Osteocyte (in vitro differentiated cells): ENCODE measurements around the gene IPO9. TPM values are rescaled to one million over a fixed set of nuclear protein-coding genes. Genes with fewer than 3 reads are reported as not detected.
A peak's percentile ranks its signal among the peaks of the same experiment; 100 is the strongest.
"Not testable (repeated sequence)": the region's sequence is repeated elsewhere in the genome, so short reads cannot be mapped to it uniquely, and the experiment has no call there.

Experiments
- DNase-seq: peaks from one replicate; pipeline ENCODE4 v3.0.0; 2021; ENCODE audit warnings: mixed read lengths; ENCODE audit not compliant: unreplicated experiment; ENCODE audit errors: extremely low spot score
- H3K27ac Mint-ChIP-seq: one replicate; pipeline ENCODE4 v1.8.0; 2021; ENCODE audit warnings: mild to moderate bottlenecking, mixed read lengths; ENCODE audit not compliant: unreplicated experiment
- H3K27me3 Mint-ChIP-seq: one replicate; pipeline ENCODE4 v1.8.0; 2021; ENCODE audit warnings: mixed read lengths; ENCODE audit not compliant: unreplicated experiment
- H3K36me3 Mint-ChIP-seq: one replicate; pipeline ENCODE4 v1.8.0; 2021; ENCODE audit warnings: mixed read lengths; ENCODE audit not compliant: unreplicated experiment
- H3K4me1 Mint-ChIP-seq: one replicate; pipeline ENCODE4 v1.8.0; 2021; ENCODE audit warnings: mixed read lengths; ENCODE audit not compliant: unreplicated experiment
- H3K4me3 Mint-ChIP-seq: one replicate; pipeline ENCODE4 v1.8.0; 2021; ENCODE audit warnings: mild to moderate bottlenecking, moderate library complexity, mixed read lengths; ENCODE audit not compliant: unreplicated experiment
- H3K9me3 Mint-ChIP-seq: one replicate; pipeline ENCODE4 v1.8.0; 2021; ENCODE audit warnings: mixed read lengths; ENCODE audit not compliant: unreplicated experiment
- total RNA-seq: library from RNA; stranded (reverse); gene quantifications from 2 replicates; pipeline ENCODE4 v1.2.1, GENCODE V29; 2021
- TF ChIP-seq, protein P1 (sequence below): fragments of 200-600 bp; sonication (generic); IDR thresholded peaks from 2 replicates; pipeline ENCODE4 v1.5.0; 2021; ENCODE audit warnings: antibody characterized with exemption, mild to moderate bottlenecking, moderate library complexity

IPO9 gene
- total RNA-seq, 1 donor from 2014 or later: 65.0 TPM

DNA sequence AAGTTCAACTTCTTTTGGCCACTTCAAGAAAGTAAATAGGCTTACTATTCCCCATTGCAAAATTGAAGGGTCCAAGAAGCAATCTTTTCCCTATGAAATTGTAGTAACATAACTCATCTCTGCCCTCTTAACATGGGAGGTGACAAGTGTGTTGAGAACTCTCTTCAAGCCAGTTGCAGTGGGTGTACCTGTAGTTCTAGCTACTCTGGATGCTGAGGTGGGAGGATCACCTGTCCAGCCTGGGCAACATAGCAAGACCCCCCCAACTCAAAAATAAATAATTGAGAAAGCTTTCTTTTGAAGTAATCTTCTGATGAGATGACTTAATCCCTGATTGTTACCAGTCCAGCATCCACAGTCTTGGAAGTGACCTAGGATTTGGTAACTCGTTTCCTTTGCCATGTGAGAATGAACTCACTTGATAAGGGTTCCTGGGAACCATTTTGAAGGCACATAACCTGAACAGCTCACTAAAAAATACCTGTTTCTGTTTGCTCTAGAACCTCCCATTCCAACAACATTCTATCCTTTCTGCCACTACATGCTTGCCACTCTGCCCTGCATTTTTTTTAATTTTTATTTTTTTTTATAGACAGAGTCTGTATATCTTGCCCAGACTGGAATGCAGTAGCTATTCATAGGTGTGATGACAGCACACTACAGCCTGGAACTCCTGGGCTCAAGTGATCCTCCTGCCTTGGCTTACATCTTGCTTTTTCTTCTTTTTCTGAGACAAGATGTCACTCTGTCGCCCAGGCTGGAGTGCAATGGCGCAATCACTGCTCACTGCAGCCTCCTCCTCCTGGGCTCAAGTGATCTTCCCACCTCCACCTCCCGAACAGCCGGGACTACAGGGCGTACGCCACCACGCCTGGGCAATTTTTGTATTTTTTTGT is 1.4 kb upstream of the IPO9 start:
- no peaks in the 10 kb centered on the region for H3K27me3 Mint-ChIP-seq
- no peaks in the 10 kb centered on the region for H3K9me3 Mint-ChIP-seq
- no peak overlapping the region for H3K4me3 Mint-ChIP-seq
- peaks cover 66% of the 10 kb centered on the region for H3K4me1 Mint-ChIP-seq
- TF ChIP-seq, protein P1, sequence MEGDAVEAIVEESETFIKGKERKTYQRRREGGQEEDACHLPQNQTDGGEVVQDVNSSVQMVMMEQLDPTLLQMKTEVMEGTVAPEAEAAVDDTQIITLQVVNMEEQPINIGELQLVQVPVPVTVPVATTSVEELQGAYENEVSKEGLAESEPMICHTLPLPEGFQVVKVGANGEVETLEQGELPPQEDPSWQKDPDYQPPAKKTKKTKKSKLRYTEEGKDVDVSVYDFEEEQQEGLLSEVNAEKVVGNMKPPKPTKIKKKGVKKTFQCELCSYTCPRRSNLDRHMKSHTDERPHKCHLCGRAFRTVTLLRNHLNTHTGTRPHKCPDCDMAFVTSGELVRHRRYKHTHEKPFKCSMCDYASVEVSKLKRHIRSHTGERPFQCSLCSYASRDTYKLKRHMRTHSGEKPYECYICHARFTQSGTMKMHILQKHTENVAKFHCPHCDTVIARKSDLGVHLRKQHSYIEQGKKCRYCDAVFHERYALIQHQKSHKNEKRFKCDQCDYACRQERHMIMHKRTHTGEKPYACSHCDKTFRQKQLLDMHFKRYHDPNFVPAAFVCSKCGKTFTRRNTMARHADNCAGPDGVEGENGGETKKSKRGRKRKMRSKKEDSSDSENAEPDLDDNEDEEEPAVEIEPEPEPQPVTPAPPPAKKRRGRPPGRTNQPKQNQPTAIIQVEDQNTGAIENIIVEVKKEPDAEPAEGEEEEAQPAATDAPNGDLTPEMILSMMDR: no peak
- no peak for DNase-seq
- peaks cover 13% of the 10 kb centered on the region for H3K36me3 Mint-ChIP-seq
- H3K27ac Mint-ChIP-seq: peak overlapping the region; percentile 77

DNA sequence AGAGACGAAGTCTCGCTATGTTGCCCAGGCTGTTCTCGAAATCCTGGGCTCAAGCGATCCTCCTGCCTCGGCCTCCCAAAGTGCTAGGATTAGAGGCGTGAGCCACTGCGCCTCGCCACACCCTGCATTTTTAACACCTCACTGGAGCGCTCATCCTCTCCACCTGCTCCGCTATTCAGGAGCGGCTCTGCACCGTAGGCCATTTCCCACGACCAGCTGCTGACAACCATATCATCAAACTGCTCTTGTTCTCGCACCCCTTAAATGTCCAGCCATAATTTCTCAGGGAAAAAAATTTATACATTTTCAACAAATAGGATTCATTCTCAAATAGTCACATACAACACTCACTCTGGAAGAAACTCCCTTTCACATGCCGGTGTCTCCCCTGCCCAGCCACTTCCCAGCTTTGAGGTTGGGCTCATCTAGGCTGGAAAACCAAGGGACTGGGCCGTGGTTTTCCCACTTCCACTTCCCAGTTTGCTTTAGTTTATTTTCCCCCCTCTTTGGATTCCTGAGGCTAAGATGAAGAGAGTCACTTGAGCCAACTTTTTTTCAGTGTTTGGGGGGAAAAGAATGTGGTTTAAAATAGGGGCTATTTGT is 639 bp upstream of the IPO9 start:
- peak overlapping the region; percentile 97 for H3K4me3 Mint-ChIP-seq
- TF ChIP-seq, protein P1: no peak
- peaks cover 65% of the 10 kb centered on the region for H3K4me1 Mint-ChIP-seq
- peak overlapping the region; percentile 74 for H3K27ac Mint-ChIP-seq
- H3K27me3 Mint-ChIP-seq: no peaks in the 10 kb centered on the region
- no peak for DNase-seq
- no peaks in the 10 kb centered on the region for H3K9me3 Mint-ChIP-seq
- H3K36me3 Mint-ChIP-seq: peaks cover 5% of the 10 kb centered on the region

DNA sequence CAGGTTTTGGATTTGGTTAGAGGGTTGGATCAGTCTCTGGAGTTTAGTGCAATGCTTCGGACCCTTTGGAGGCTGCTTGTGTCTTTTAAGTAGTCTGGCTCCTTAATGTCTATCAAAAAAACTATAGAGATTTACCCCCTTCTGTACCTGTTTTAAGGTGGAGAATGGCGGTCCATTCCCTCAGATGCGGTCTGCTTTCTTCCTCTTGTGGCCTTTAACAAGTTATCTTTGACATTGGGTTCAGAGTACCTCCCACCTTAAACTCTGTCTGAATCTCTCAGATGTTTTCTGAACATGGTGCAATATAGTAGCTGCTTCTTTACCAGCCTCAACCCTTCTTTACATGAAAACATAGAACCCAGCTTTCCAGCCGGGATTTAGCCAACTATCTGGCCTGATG is 2.4 kb downstream of the IPO9 start:
- no peak for DNase-seq
- Mint-ChIP-seq H3K27me3 (no peaks in the 10 kb centered on the region), H3K27ac (no peak overlapping the region), H3K36me3 (no peaks in the 10 kb centered on the region), H3K4me3 (no peak overlapping the region), H3K4me1 (peaks cover 52% of the 10 kb centered on the region), H3K9me3 (no peaks in the 10 kb centered on the region)
- TF ChIP-seq, protein P1: no peak

- H3K27me3 Mint-ChIP-seq: no peaks in the 10 kb centered on the region
- DNase-seq: no peak
- H3K4me1 Mint-ChIP-seq: peaks cover 26% of the 10 kb centered on the region
- H3K9me3 Mint-ChIP-seq: no peaks in the 10 kb centered on the region
- H3K4me3 Mint-ChIP-seq: no peak overlapping the region
- no peak overlapping the region for H3K27ac Mint-ChIP-seq
- H3K36me3 Mint-ChIP-seq: peaks cover 7% of the 10 kb centered on the region
- TF ChIP-seq, protein P1: no peak
These were observed 5.7 kb downstream of the IPO9 start for GRCh38 chr1:201834621-201835020.

GRCh38 chr1:201838381-201838780 is 9.4 kb downstream of the IPO9 start:
- no peak overlapping the region for H3K4me3 Mint-ChIP-seq
- H3K4me1 Mint-ChIP-seq: peaks cover 3% of the 10 kb centered on the region
- no peaks in the 10 kb centered on the region for H3K9me3 Mint-ChIP-seq
- TF ChIP-seq, protein P1: no peak
- H3K27ac Mint-ChIP-seq: peak overlapping the region; percentile 9
- no peak for DNase-seq
- H3K36me3 Mint-ChIP-seq: peaks cover 10% of the 10 kb centered on the region
- no peaks in the 10 kb centered on the region for H3K27me3 Mint-ChIP-seq

DNA sequence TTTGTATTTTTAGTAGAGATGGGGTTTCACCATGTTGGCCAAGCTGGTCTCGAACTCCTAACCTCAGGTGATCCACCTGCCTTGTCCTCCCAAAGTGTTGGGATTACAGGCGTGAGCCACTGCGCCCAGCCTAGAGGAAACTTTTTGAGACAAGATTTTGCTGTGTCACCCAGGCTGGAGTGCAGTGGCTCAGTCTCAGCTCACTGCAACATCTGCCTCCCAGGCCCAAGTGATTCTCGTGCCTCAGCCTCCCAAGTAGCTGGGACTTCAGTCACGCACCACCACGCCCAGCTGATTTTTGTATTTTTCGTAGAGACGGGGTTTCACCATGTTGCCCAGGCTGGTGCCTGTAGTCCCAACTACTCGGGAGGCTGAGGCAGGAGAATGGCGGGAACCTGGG is 10.1 kb downstream of the IPO9 start:
- H3K4me1 Mint-ChIP-seq, H3K27ac Mint-ChIP-seq, DNase-seq, H3K4me3 Mint-ChIP-seq, H3K27me3 Mint-ChIP-seq, H3K9me3 Mint-ChIP-seq: not testable (repeated sequence)
- H3K36me3 Mint-ChIP-seq: peaks cover 10% of the 10 kb centered on the region
